Measurements from ENCODE around the gene TBXA2R.
A peak's percentile ranks its signal among the peaks of the same experiment; 100 is the strongest.

TBXA2R gene

DNA sequence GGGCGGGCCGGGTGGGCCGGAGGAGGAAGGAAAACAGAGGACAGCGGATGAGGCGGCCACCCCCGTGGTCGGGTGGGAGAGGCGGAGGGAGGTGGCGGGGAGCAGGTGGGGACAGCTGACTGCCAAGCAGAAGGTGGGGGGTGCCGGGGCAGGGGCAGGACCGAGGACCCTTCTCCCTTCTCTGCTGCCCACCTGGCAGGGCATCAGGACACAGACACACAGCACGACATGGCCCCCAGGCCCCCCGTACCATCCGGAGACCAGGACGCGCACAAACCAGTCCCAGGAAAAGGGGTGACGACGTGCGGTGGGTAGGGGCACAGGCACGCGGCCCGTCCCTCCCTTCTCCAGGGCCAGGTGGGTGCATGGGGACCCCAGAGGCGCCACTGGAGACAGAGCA is 30.9 kb upstream of the TBXA2R start:
- Histone ChIP-seq H3K36me3 (ENCODE audit: control insufficient read depth in 1 of 2, insufficient read depth in 2 of 2, low read length in 2 of 2) (peaks cover 65 to 66% of the 10 kb centered on the region in 2 experiments), H2AK5ac (ENCODE audit: low read length) (no peak overlapping the region), H3K4me2 (ENCODE audit: low read length) (no peak overlapping the region), H3K27ac (ENCODE audit: low read depth, low read length) (no peak overlapping the region), H3K4ac (ENCODE audit: low read depth, low read length) (no peak overlapping the region), H2BK12ac (ENCODE audit: low read length) (no peak overlapping the region), H3K14ac (ENCODE audit: low read length) (no peak overlapping the region), H3K23ac (ENCODE audit: low read length) (no peak overlapping the region), H2BK120ac (ENCODE audit: insufficient read depth, low read length, poor library complexity) (no peak overlapping the region), H3K79me2 (ENCODE audit: control insufficient read depth, insufficient read depth, low read length, poor library complexity) (no peaks in the 10 kb centered on the region), H3K27me3 (ENCODE audit: insufficient read depth, low read length) (no peaks in the 10 kb centered on the region), H3K18ac (ENCODE audit: low read length) (no peak overlapping the region), H4K12ac (ENCODE audit: low read depth, low read length) (no peak overlapping the region), H2AFZ (ENCODE audit: insufficient read depth, low read length, poor library complexity) (no peak overlapping the region), H3K9me3 (ENCODE audit: insufficient read depth, low read depth, low read length) (peaks cover 2% of the 10 kb centered on the region), H4K91ac (ENCODE audit: low read depth, low read length) (no peak overlapping the region), H2BK5ac (ENCODE audit: low read depth, low read length, poor library complexity) (no peak overlapping the region), H3K79me1 (ENCODE audit: low read length) (no peaks in the 10 kb centered on the region), H3K4me1 (ENCODE audit: control insufficient read depth in 1 of 2, insufficient read depth in 2 of 2, low read length in 2 of 2) (no peaks in the 10 kb centered on the region), H3K4me3 (ENCODE audit: low read depth, low read length) (no peak overlapping the region), H3K9ac (ENCODE audit: low read length) (no peak overlapping the region), H4K8ac (ENCODE audit: low read depth, low read length) (no peak overlapping the region)
- DNase-seq = no peak
- no CpG with 5 or more reads among the region's 23 CpGs for WGBS (ENCODE audit: extremely low coverage, insufficient coverage, insufficient read length)

DNA sequence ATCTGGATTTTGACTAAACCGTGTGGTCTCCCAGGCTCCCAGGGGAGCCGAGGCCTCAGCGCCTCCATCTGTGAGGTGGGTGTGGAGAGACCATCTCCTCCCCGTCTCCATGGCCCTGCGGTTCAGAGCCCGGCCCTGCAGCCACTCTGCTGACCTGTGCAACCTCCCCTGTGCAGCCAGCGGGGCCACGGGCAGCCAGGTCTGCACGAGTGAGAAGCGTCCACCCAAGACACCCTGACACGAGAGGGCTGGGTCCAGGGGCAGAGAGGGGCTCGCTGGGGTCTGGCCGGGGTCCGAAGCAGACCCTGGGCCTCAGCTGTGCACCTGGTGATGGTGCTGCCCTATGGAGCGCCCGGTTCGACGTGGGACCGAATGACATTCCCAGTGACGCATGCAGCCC is 30.3 kb upstream of the TBXA2R start:
- Histone ChIP-seq H3K14ac (ENCODE audit: low read length) (no peak overlapping the region), H3K27me3 (ENCODE audit: insufficient read depth, low read length) (no peaks in the 10 kb centered on the region), H2AFZ (ENCODE audit: insufficient read depth, low read length, poor library complexity) (no peak overlapping the region), H3K23ac (ENCODE audit: low read length) (no peak overlapping the region), H2BK12ac (ENCODE audit: low read length) (no peak overlapping the region), H3K9me3 (ENCODE audit: insufficient read depth, low read depth, low read length) (peaks cover 2% of the 10 kb centered on the region), H2BK5ac (ENCODE audit: low read depth, low read length, poor library complexity) (no peak overlapping the region), H2BK120ac (ENCODE audit: insufficient read depth, low read length, poor library complexity) (no peak overlapping the region), H3K4me1 (ENCODE audit: control insufficient read depth in 1 of 2, insufficient read depth in 2 of 2, low read length in 2 of 2) (no peaks in the 10 kb centered on the region), H3K27ac (ENCODE audit: low read depth, low read length) (no peak overlapping the region), H3K9ac (ENCODE audit: low read length) (no peak overlapping the region), H4K12ac (ENCODE audit: low read depth, low read length) (no peak overlapping the region), H3K79me2 (ENCODE audit: control insufficient read depth, insufficient read depth, low read length, poor library complexity) (no peaks in the 10 kb centered on the region), H3K4me2 (ENCODE audit: low read length) (no peak overlapping the region), H3K79me1 (ENCODE audit: low read length) (no peaks in the 10 kb centered on the region), H4K8ac (ENCODE audit: low read depth, low read length) (no peak overlapping the region), H2AK5ac (ENCODE audit: low read length) (no peak overlapping the region), H3K4ac (ENCODE audit: low read depth, low read length) (no peak overlapping the region), H4K91ac (ENCODE audit: low read depth, low read length) (no peak overlapping the region), H3K18ac (ENCODE audit: low read length) (no peak overlapping the region), H3K36me3 (ENCODE audit: control insufficient read depth in 1 of 2, insufficient read depth in 2 of 2, low read length in 2 of 2) (peaks cover 66 to 67% of the 10 kb centered on the region in 2 experiments), H3K4me3 (ENCODE audit: low read depth, low read length) (no peak overlapping the region)
- DNase-seq = no peak
- WGBS (ENCODE audit: extremely low coverage, insufficient coverage, insufficient read length) = no CpG with 5 or more reads among the region's 20 CpGs

DNA sequence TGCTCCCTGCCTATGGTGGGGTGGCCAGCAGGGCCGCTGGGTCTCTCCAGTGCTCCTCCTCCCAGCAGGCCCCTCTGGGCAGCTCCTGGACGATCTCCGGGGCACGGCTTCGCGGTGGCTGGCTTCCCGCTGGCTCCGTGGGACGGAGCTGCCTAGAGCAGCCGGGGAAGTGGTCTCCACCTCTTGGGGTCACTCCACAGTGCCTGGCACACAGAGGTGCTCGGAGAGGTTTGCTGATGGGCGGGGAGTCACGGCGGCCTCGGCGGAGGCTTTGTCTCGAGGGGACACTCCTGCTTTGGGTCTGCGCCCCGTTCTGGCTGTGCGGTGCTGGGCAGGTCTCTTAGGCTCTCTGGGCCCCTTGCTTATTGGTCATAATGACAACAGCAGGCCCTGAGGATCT is 29.8 kb upstream of the TBXA2R start:
- no peaks in the 10 kb centered on the region for H3K27me3 ChIP-seq (ENCODE audit: insufficient read depth, low read length)
- H3K18ac ChIP-seq (ENCODE audit: low read length) = no peak overlapping the region
- DNase-seq = no peak
- no peak overlapping the region for H2AK5ac ChIP-seq (ENCODE audit: low read length)
- H3K4me2 ChIP-seq (ENCODE audit: low read length) = no peak overlapping the region
- H2AFZ ChIP-seq (ENCODE audit: insufficient read depth, low read length, poor library complexity) = no peak overlapping the region
- H2BK120ac ChIP-seq (ENCODE audit: insufficient read depth, low read length, poor library complexity) = no peak overlapping the region
- H3K4me1 ChIP-seq (ENCODE audit: control insufficient read depth in 1 of 2, insufficient read depth in 2 of 2, low read length in 2 of 2) = no peaks in the 10 kb centered on the region
- no peak overlapping the region for H3K4me3 ChIP-seq (ENCODE audit: low read depth, low read length)
- no peak overlapping the region for H3K27ac ChIP-seq (ENCODE audit: low read depth, low read length)
- H3K79me1 ChIP-seq (ENCODE audit: low read length) = no peaks in the 10 kb centered on the region
- no peak overlapping the region for H4K12ac ChIP-seq (ENCODE audit: low read depth, low read length)
- H4K91ac ChIP-seq (ENCODE audit: low read depth, low read length) = no peak overlapping the region
- H4K8ac ChIP-seq (ENCODE audit: low read depth, low read length) = no peak overlapping the region
- H3K9me3 ChIP-seq (ENCODE audit: insufficient read depth, low read depth, low read length) = peaks cover 2% of the 10 kb centered on the region
- no peak overlapping the region for H3K14ac ChIP-seq (ENCODE audit: low read length)
- no CpG with 5 or more reads among the region's 20 CpGs for WGBS (ENCODE audit: extremely low coverage, insufficient coverage, insufficient read length)
- H3K9ac ChIP-seq (ENCODE audit: low read length) = no peak overlapping the region
- no peak overlapping the region for H2BK5ac ChIP-seq (ENCODE audit: low read depth, low read length, poor library complexity)
- no peak overlapping the region for H2BK12ac ChIP-seq (ENCODE audit: low read length)
- H3K4ac ChIP-seq (ENCODE audit: low read depth, low read length) = no peak overlapping the region
- H3K79me2 ChIP-seq (ENCODE audit: control insufficient read depth, insufficient read depth, low read length, poor library complexity) = no peaks in the 10 kb centered on the region
- H3K36me3 ChIP-seq (ENCODE audit: control insufficient read depth in 1 of 2, insufficient read depth in 2 of 2, low read length in 2 of 2) = peaks cover 66 to 67% of the 10 kb centered on the region in 2 experiments
- H3K23ac ChIP-seq (ENCODE audit: low read length) = no peak overlapping the region

DNA sequence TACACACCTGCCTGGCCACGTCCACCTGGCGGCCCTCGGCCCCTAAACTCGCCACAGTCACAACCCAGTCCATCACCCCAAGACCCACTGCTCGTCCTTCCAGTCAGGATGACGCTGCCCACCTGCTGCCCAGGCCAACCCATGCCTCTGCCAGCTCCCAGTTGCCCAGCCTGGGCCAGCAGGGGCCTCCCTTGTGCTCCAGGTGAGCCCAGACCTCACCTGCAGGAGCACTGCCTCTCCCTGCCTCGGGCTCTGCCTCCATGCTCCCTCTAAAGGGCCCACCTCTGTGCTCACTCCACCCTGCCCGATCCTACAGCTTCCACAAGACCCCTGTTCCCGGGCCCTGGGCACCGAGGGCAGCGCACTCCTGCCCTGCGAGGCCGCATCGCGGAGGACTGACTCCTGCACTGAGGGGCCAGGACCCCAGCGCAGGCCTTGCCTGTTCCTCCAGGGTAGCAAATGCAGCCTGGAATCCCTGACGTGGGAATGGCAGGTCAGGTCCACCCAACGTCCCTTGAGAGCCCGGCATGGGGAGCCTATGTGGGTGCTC is 27.9 kb upstream of the TBXA2R start:
- Histone ChIP-seq H2AK5ac (ENCODE audit: low read length) (no peak overlapping the region), H3K9ac (ENCODE audit: low read length) (no peak overlapping the region), H3K14ac (ENCODE audit: low read length) (no peak overlapping the region), H2AFZ (ENCODE audit: insufficient read depth, low read length, poor library complexity) (no peak overlapping the region), H3K79me1 (ENCODE audit: low read length) (no peaks in the 10 kb centered on the region), H3K18ac (ENCODE audit: low read length) (no peak overlapping the region), H4K12ac (ENCODE audit: low read depth, low read length) (peak overlapping the region; percentile 47), H3K79me2 (ENCODE audit: control insufficient read depth, insufficient read depth, low read length, poor library complexity) (no peaks in the 10 kb centered on the region), H4K91ac (ENCODE audit: low read depth, low read length) (no peak overlapping the region), H3K27me3 (ENCODE audit: insufficient read depth, low read length) (no peaks in the 10 kb centered on the region), H3K27ac (ENCODE audit: low read depth, low read length) (no peak overlapping the region), H3K4me3 (ENCODE audit: low read depth, low read length) (no peak overlapping the region), H3K23ac (ENCODE audit: low read length) (no peak overlapping the region), H3K4me2 (ENCODE audit: low read length) (no peak overlapping the region), H3K36me3 (ENCODE audit: control insufficient read depth in 1 of 2, insufficient read depth in 2 of 2, low read length in 2 of 2) (peaks cover 69% of the 10 kb centered on the region in 2 experiments), H2BK12ac (ENCODE audit: low read length) (no peak overlapping the region), H3K4ac (ENCODE audit: low read depth, low read length) (no peak overlapping the region), H2BK5ac (ENCODE audit: low read depth, low read length, poor library complexity) (no peak overlapping the region), H2BK120ac (ENCODE audit: insufficient read depth, low read length, poor library complexity) (no peak overlapping the region), H3K9me3 (ENCODE audit: insufficient read depth, low read depth, low read length) (peaks cover 2% of the 10 kb centered on the region), H3K4me1 (ENCODE audit: control insufficient read depth in 1 of 2, insufficient read depth in 2 of 2, low read length in 2 of 2) (no peaks in the 10 kb centered on the region), H4K8ac (ENCODE audit: low read depth, low read length) (no peak overlapping the region)
- DNase-seq = no peak
- whole genome bisulfite sequencing (ENCODE audit: extremely low coverage, insufficient coverage, insufficient read length) = no CpG with 5 or more reads among the region's 19 CpGs
